ENCODE data around the gene NAMPT. TPM values are rescaled to one million over a fixed set of nuclear protein-coding genes. Genes with fewer than 3 reads are reported as not detected.

NAMPT gene
- total RNA-seq, 1 donor from 2014 or later = 198 TPM

DNA sequence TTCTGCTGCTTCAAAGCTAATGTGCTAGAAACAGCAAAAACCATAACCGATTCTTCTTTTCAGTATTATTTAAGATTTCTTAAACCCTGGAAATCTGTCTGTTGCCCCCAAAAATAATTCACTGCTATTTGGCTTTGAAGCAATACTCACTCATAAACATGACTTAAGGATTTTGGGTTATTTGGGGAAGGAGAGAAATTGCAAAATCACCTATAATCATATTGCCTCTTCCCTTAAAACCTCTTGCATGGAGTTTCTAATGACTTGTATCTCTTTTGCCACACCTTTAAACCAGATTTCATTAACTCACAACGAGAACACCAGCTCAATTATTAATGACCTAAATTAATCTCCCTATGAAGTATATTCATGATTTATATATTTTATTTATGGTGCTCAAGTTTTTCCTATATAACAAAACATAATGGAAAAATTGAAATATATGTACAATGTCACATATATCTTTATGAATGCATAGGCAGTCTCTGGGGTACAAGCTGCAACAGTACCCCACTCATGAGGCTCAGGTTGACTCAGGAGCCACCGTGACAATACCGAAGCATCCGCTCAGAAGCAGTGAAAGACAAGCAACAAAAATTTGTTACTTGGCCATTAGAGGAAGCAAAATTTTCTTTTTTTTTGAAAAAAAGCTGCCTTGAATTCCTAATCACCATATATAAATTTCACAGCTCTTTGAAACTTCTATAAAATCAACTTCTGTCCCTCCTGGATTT is 3.0 kb downstream of the NAMPT start:
- intact Hi-C loops (cut with micrococcal nuclease) = loop anchor here (10.0 kb wide), 2 partner anchors 97 to 183 kb away; no protein-coding TSS in a partner anchor
- no peak for DNase-seq
- ATAC-seq = no peak

DNA sequence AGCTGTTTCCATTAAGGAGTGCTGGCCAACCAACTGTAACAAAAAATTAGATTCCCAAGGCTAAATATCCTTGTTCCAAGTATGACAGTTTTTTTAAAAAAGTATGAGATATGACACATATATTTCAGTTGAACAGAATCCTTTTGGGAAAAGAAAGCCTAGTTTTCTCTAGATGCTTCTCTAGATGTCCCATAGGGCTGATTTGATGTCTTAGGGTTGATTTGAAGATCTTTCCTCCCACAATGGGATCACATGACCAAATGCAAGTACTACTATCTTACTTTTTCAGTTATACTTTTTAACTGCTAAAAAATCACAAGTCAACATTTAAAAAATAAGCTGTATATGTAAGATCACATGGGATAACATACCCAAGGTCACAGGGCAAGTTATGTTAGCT is 3.7 kb downstream of the NAMPT start:
- intact Hi-C loops (cut with micrococcal nuclease) = loop anchor here (10.0 kb wide), 2 partner anchors 96 to 184 kb away; no protein-coding TSS in a partner anchor
- DNase-seq (no peak), ATAC-seq (no peak)

DNA sequence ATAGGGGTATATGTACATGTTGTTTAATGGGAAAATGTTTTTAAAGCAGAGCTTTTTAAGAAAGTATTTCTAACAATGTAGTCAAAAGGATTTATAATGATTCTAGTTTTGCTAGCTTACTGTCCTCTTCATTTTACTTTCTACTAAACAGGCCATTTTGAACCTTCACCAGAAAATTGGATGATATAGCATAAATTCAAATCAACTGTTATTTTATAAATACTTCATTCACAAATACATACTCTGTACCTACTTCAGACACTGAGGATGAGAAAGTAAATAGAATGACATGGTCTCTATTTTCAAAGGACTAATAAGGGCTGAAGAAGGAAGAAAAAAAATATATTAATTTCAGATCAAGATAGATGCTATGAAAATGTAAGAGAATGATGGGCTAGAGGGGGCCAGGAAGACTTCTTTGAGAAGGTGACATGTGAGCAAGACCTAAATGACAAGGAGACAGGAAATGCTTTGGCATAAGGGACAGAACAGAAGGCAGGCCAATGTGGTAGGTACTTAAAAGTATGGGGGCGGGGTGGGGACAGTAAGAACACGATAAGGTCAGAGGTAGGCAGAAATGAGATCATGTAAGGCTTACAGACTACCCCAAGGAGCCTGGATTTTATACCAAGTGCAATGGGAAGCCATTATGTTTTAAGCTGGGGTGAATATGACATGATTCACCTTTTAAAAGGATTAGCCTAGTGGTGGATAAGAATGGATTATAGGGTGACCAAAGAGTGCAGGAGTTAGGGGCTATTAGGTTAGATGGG is 5.2 kb downstream of the NAMPT start:
- ATAC-seq (no peak), DNase-seq (no peak)
- intact Hi-C loops (cut with micrococcal nuclease) = loop anchor here (10.0 kb wide), 2 partner anchors 95 to 185 kb away; no protein-coding TSS in a partner anchor

DNA sequence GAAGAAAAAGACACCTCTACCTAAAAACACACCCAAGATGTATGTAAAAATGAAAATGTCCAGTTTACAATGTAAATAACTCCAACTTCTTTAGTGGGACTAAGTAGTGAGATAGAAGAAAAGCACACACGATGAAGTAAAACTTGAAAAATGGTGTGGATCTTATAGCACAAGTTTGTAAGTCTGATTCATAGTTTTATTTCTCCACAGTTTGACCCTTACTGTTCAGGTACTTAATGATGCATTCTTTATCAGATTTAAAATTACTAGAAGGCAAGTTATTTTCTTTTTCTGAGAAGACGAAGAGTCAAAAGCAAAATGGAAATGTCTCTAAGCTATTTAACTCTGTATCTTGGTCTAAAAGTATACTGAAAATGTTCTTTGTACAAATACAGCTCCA is 6.1 kb downstream of the NAMPT start:
- DNase-seq = no peak
- intact Hi-C loops (cut with micrococcal nuclease) = no loop called here
- no peak for ATAC-seq

DNA sequence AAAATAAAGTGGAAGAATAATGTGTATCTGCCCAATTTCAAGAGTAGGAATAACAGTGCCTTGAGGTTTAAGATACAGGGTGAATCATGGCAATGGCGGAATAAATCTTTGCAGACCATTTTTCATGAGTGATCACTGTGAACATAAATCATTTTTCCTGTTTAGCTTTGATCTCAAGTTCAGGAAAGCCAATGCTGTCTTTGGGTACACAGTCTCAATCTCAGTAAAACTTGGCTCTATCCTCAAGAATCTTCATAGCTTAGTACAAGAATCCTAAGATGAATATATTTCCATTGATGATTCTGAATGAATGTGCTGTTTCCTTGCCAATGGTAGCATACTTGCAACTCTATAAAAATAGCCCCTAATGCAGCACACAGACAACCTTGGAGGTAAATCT is 6.8 kb downstream of the NAMPT start:
- ATAC-seq (no peak), DNase-seq (no peak)
- intact Hi-C loops (cut with micrococcal nuclease) = no loop called here

DNA sequence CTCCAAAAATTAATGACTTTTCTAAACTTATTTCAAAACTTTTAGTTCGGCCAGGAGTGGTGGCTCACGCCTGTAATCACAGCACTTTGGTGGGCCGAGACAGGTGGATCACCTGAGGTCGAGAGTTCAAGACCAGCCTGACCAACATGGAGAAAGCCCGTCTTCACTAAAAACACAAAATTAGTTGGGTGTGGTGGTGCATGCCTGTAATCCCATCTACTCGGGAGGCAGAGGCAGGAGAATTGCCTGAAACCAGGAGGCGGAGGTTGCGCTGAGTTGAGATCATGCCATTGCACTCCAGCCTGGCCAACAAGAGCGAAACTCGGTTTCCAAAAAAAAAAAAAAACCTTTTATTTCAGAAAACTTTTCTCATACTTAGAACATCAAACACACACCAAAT is 8.3 kb downstream of the NAMPT start:
- no peak for DNase-seq
- no peak for ATAC-seq
- intact Hi-C loops (cut with micrococcal nuclease) = no loop called here

DNA sequence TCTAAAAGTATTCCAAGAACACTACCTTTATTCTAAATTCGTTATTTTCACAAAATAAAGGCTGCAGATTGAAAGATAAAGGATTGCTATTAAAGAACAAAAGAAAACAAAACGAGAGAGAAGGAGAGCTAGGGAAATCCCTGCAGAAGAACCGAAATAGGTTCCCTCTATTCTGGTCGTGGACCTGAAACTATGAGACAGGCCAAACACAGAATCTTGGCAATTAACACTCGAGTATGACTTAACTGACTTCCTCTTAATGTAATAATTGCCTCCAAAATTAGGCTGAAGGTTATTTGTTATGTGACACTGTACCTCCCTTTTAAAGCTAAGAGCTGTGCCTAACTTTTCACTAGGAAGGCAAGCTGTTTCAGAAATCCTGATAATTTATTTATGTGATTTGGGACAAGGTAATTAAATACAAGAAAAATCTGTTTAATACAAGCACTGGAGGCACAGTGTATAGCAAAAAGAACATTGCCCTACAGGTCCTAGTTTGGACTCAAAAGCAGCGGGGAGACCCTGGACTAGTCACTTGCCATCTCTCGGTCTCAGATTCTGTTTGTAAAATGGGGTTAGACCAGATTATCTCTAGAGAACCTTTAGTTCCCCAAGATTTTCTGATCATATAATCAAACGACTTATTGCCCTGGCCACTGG is 11.6 kb downstream of the NAMPT start:
- peak; percentile 66 for ATAC-seq
- no peak for DNase-seq
- intact Hi-C loops (cut with micrococcal nuclease) = no loop called here

DNA sequence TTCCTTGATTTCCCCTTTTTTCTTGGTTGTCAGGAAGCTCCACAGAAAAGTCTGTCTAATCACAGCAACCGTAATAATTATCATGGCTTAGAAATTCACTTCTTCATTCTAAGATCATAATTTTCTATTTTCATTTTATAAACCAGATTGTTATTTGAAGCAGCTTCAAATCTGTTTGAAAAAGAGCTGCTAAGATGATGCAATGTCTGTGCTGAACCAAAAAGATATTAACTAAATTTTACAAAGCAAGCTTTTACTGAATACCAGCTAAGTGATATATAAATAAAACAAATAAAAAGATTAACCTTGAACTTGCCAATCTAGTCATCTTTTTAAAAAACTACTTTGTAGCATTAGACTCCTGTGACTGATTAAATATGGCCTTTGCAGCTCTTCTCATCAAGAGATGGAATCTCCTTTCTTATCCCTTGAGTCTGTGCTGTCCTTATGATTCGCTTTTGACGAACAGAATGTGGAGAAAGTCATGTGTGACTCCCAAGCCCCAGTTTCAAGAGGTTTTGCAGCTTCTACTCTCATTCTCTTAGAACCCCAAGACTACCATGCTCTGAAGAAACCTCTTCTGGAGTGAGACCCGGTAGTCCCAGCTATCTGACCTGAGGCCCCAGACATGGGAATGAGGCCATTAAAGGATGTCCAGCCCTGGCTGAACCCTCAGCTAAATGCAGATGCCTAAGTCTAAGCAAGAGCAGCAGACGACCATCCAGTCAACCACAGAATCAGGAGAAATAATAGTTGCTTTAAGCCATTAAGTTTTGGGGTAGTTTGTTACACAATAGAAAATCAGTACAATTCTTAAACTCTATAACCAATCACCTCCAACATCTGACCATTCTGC is 14.4 kb downstream of the NAMPT start:
- intact Hi-C loops (cut with micrococcal nuclease) = no loop called here
- no peak for DNase-seq
- no peak for ATAC-seq

DNA sequence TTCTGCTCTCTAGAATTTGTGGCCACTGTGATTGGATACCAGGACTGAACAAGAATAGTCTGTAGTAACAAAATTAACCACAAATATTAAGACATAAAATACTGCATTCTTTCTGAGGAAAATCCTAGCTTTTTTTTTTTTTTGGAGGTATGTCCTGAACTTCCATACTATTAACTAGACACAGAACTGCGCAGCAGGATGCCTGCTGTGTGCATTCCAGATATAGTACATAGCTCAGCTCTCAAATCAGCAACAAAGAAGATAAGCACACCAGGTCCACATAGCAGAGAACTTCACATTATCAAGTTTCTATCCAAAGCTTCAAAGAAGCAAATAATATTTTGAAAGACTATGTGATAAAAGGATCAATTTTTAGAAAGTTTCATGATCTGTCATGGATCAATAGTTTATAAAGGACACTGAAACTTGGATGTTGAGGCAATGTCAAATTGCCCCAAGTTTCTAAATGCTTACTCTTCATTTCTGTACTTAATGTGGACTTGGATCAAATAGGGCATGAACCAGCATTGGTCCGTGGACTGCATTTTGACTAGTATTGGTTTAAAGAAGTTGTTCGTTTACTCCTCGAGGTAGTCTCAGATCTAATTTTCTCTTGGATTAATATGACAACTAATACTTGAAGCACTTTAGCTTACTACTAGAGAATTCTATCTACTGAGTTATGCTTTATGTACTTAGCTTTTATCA is 15.4 kb downstream of the NAMPT start:
- DNase-seq (no peak), ATAC-seq (peak; percentile 82)
- intact Hi-C loops (cut with micrococcal nuclease) = no loop called here

DNA sequence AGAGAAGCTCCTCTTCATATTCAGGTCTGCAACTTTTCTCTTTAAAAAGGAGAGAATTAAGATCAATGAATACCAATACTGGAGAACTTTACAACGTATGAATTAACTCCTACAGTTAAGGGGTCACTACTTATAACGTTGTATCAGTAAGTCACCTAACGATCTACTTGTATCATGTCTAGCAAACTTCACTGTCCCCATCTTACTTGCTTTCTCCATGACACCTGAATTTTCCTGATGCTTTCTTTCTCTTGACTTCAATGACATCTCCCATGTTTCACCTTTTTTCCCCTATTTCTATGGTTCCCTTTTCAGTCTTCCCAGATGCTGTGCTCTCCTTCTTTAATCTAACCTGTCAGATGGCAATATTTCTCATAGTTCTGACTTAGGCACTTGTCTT is 19.6 kb downstream of the NAMPT start:
- ATAC-seq (no peak), DNase-seq (no peak)
- intact Hi-C loops (cut with micrococcal nuclease) = no loop called here

DNA sequence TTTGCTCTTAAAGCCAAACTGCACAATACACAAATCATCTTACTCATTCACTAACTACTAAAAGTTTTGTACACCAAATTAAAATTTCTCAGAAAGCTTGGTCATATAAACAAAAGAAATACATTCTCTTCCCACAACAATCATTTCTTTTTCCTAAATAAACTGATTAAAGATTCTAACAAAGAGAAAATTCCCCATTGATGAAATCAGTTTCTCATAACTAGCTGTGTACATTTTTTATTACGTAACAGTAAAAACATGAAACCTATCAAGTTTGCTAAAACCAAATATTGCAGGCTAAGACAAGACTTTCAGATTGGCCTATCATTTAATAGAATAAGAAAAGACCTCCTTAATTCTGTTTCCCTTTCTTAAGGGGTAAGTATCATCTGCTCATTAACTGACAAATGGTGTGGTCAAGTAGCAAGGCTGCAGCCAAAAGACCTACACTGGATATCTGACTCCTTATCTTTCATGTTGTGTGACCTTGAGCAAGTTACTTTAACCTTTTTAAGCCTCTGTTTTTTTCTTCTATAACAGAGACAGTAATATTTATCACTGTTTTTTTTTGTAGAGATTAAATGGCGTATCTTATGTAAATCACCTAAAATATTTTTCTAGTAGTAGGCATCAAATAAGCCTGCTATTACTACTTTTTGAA is 22.4 kb downstream of the NAMPT start:
- intact Hi-C loops (cut with micrococcal nuclease) = no loop called here

DNA sequence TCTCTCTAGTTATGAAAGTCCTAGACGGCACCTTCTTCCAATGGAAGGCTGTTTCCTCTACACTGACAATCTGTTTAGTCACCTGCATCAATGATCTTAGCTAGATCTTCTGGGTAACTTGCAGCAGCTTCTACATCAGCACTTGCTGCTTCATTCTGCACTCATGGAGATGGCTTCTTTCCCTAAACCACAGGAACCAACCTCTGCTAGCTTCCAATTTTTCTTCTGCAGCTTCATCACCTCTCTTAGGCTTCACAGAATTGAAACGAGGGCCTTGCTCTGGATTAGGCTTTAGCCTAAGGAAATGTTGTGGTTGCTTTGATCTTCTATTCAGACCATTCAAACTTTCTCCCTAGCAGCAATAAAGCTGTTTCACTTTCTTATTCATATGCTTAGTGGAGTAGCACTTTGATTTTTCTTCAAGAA is 24.6 kb downstream of the NAMPT start:
- intact Hi-C loops (cut with micrococcal nuclease) = no loop called here
- ATAC-seq (no peak), DNase-seq (no peak)

More for the DNA sequence above, 22.4 kb downstream of the NAMPT start:
- ATAC-seq = no peak
- no peak for DNase-seq

DNA sequence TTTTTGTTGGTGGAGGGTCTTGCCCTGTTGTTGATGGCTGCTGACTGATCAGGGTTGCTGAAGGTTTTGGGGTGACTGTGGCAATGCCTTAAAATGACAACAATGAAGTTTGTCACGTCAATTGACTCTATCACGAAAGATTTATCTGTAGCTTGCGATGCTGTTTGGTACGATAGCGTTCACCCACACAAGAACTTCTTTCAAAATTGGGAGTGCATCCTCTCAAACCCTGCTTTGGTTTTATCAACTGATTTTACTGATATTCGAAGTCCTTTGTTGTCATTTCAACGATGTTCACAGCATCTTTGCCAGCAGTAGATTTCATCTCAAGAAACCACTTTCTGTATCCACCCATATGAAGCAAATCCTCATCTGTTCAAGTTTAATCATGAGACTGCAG is 26.0 kb downstream of the NAMPT start:
- intact Hi-C loops (cut with micrococcal nuclease) = no loop called here
- DNase-seq = no peak
- no peak for ATAC-seq

DNA sequence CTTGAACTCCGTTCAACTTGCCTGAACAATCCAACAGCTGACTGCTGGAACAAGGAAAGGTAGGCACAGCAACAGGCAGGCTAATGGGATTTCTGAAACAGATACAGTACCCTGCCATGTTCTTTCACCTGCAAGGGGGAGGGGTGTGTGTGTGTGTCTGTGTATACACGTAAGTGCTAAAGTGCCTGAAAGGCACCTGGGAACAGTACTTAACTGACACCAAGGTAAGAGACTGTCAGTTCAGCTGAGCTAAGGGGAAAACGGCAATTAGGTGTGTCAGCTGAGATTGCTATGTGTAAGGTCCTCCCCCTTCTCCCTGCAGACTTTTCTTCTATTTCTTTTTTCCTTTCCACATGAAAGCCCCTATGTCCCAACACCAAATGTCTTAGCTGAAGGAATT is 27.0 kb downstream of the NAMPT start:
- no peak for ATAC-seq
- DNase-seq = no peak
- intact Hi-C loops (cut with micrococcal nuclease) = no loop called here

DNA sequence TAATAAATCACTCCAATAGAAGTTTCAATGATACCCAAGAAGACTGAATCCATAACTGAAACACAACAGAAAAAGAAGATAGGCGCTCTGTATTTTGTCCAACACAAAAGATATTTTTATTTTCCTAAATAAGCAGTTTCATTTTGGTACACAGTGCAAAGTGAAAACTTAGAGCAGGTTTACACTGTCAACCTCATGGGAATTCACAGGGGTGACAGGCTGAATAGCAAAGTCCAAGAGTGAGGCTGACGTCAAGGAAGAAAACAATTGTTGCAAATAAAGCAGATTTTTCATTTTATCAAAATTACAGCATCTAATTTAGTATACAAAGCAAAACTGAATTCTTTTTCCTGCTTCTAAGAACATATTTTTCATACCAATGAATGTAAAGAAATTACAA is 28.6 kb downstream of the NAMPT start:
- intact Hi-C loops (cut with micrococcal nuclease) = no loop called here
- no peak for ATAC-seq
- DNase-seq = no peak

DNA sequence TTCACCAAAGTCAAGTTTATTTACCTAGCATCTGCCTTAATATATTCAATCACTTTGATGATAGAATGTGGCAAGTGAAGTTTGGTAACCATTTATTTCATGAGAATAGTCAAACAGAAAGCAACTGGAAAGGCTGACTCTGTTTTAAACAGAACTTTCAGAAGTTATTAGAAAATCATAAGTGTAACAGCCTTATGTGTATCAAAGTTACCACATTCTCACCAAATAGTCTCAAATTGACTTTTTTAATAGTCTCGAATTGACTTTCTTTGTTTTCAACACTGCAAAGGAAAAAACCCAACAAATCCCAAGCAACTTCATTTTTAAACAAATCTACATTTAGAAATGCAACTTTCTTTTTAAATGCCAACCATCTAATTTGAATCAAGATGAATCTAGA is 29.5 kb downstream of the NAMPT start:
- DNase-seq = no peak
- intact Hi-C loops (cut with micrococcal nuclease) = no loop called here
- no peak for ATAC-seq

DNA sequence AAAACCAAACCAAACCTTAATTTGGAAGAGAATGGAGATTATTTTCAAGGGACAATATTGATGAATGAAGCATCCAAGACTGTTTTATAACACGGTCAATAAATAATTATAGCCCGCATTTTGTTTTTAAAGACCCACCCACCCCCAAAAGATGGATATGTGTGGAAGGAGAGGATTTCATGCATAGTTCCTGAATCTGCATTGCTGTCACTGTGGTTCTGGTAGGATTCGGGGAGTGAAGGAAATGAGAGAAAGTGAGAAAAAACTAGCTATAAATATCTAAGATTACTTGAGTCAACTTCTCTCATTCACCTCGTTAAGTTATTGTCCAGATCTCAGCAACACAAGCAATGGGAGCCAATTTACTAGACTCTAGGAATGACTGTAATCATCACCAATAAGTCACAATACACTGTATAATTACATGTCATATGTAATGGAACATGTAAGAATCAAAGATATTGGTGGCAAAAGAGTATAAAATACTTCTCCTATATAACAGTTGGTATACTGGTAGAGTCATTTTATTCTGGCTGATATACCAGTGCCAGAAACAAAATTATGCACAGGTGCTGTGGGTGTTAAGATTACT is 30.2 kb downstream of the NAMPT start:
- intact Hi-C loops (cut with micrococcal nuclease) = no loop called here
- DNase-seq = no peak
- no peak for ATAC-seq

DNA sequence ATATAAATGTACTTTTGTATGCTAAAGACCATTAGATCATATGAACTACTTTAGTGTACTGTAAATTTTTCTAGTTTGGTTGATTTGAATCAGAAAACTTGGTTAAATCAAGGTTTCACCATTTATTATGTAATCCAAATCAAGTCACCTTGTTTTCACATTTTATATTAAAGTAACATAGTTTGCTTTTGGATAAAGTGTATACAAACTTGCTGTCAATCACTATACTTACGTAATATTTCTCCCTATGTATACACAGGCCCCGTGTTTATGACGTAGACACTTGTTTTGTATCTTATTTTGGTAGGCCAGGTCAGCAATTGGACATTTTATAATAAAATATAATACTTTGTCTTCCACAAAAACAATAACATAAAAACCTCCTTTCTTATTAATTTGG is 32.2 kb downstream of the NAMPT start:
- ATAC-seq (no peak), DNase-seq (no peak)
- intact Hi-C loops (cut with micrococcal nuclease) = no loop called here
